Activated gamma-delta T cell treated with anti-CD3 and anti-CD28 coated beads, Interleukin-2, amount 50 U/mL, for 16 hours (primary cell): ENCODE results near the gene STON1.
"Not testable (repeated sequence)": the region's sequence is repeated elsewhere in the genome, so short reads cannot be mapped to it uniquely, and the experiment has no call there.

Source experiments
- DNase-seq: peaks from one replicate; pipeline ENCODE4 v3.0.0-alpha.2; 2020; ENCODE audit warnings: low read depth

Gene STON1

GRCh38 chr2:48569433-48569832 is 39.5 kb downstream of the STON1 start:
- no peak for DNase-seq

- DNase-seq: no peak
Observed at GRCh38 chr2:48572816-48573215, 42.9 kb downstream of the STON1 start.

- no peak for DNase-seq
Observed at GRCh38 chr2:48574353-48575287, 44.7 kb downstream of the STON1 start.

- DNase-seq: no peak
Observed at GRCh38 chr2:48578313-48578712, 48.4 kb downstream of the STON1 start.

- DNase-seq: no peak
Observed at GRCh38 chr2:48583961-48584360, 54.0 kb downstream of the STON1 start.

GRCh38 chr2:48584551-48584950 is 54.6 kb downstream of the STON1 start:
- DNase-seq: no peak

- DNase-seq: no peak
Observed at GRCh38 chr2:48586433-48586832, 56.5 kb downstream of the STON1 start.

GRCh38 chr2:48587560-48587959 is 57.6 kb downstream of the STON1 start:
- no peak for DNase-seq

- no peak for DNase-seq
Observed at GRCh38 chr2:48587961-48588360, 58.0 kb downstream of the STON1 start.

- no peak for DNase-seq
Observed at GRCh38 chr2:48588745-48589144, 58.8 kb downstream of the STON1 start.

- DNase-seq: no peak
Observed at GRCh38 chr2:48589170-48589767, 59.3 kb downstream of the STON1 start.

- no peak for DNase-seq
Observed at GRCh38 chr2:48590017-48590416, 60.1 kb downstream of the STON1 start.

GRCh38 chr2:48592067-48592466 is 62.1 kb downstream of the STON1 start:
- no peak for DNase-seq

- DNase-seq: not testable (repeated sequence)
Observed at GRCh38 chr2:48596751-48597150, 66.8 kb downstream of the STON1 start.

- DNase-seq: no peak
Observed at GRCh38 chr2:48597492-48597891, 67.5 kb downstream of the STON1 start.

- DNase-seq: no peak
Observed at GRCh38 chr2:48600204-48600813, 70.4 kb downstream of the STON1 start.

- no peak for DNase-seq
Observed at GRCh38 chr2:48600917-48601316, 71.0 kb downstream of the STON1 start.

- no peak for DNase-seq
Observed at GRCh38 chr2:48601349-48601748, 71.4 kb downstream of the STON1 start.

- no peak for DNase-seq
Observed at GRCh38 chr2:48605482-48606175, 75.7 kb downstream of the STON1 start.

GRCh38 chr2:48607307-48608014 is 77.5 kb downstream of the STON1 start:
- DNase-seq: no peak

GRCh38 chr2:48613211-48613610 is 83.3 kb downstream of the STON1 start:
- no peak for DNase-seq

- DNase-seq: not testable (repeated sequence)
Observed at GRCh38 chr2:48614581-48614980, 84.6 kb downstream of the STON1 start.
